A673 (cell line): ENCODE results near the gene SLC38A4.

Experiments
- EZH2 ChIP-seq: fragments of 200-600 bp; sonication (generic); IDR thresholded peaks from 2 replicates; pipeline ENCODE4 v1.6.1; 2017; ENCODE audit warnings: borderline replicate concordance, low read depth, mild to moderate bottlenecking, mixed read lengths, antibody characterized with exemption, low read length; ENCODE audit not compliant: poor library complexity, severe bottlenecking
- TF ChIP-seq, protein P1 (sequence below): fragments of 300-800, 200-600 bp; sonication (generic); conservative IDR thresholded peaks from 2 replicates; pipeline ENCODE4 v1.5.1; 2017; ENCODE audit warnings: low read depth, mild to moderate bottlenecking, antibody characterized with exemption, low read length, moderate library complexity, mixed read lengths

DNA sequence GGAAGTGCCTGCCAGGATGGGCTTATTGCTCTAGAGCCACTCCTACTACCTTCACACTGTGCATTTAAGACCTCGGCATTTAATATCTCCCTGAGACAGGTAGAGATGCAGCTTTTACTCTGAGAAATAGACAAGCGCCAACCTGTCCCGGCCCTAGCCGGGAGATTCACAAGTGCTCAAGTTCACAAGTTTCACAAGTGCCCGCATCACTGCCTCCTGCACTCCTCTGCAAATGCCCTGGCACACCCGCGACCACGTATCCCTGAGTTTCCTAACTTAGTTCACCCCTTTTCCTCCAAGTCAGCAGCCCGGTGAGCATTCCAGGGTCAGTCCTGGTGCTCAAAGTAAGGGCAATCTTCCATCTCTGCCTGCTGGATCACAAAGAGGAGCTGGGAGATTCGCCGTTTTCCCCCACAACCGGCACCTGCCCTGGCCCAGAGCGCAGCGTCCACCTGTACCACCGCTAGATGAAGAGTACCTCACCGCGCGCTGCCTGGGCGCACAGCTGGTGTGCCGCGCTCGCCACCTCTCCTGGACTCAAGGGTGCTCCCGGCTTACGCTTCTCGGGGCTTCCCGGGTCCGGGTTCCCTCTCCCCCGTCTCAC lies 5.0 kb upstream of the SLC38A4 start:
- TF ChIP-seq EZH2 = no peak
- TF ChIP-seq, protein P1, sequence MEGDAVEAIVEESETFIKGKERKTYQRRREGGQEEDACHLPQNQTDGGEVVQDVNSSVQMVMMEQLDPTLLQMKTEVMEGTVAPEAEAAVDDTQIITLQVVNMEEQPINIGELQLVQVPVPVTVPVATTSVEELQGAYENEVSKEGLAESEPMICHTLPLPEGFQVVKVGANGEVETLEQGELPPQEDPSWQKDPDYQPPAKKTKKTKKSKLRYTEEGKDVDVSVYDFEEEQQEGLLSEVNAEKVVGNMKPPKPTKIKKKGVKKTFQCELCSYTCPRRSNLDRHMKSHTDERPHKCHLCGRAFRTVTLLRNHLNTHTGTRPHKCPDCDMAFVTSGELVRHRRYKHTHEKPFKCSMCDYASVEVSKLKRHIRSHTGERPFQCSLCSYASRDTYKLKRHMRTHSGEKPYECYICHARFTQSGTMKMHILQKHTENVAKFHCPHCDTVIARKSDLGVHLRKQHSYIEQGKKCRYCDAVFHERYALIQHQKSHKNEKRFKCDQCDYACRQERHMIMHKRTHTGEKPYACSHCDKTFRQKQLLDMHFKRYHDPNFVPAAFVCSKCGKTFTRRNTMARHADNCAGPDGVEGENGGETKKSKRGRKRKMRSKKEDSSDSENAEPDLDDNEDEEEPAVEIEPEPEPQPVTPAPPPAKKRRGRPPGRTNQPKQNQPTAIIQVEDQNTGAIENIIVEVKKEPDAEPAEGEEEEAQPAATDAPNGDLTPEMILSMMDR = no peak
